ENCODE measurements around the gene ACAP3. TPM values are rescaled to one million over a fixed set of nuclear protein-coding genes. Genes with fewer than 3 reads are reported as not detected.

Gene ACAP3
- polyA plus RNA-seq, 2 of the 4 experiments (the other 2 are of a cell fraction): 6.6 to 24.2 TPM

- no peak overlapping the region for H3K4me3 ChIP-seq
- H3K27ac ChIP-seq: no peak overlapping the region
- ATAC-seq (no peak), FAIRE-seq (no peak), DNase-seq (ENCODE audit: low read depth in 1 of 2, low spot score in 1 of 2) (no peak)
- ChIA-PET CTCF (interaction anchor here (0.7 to 1.2 kb wide), 2 partner anchors 18 to 284 kb away, joined by 4 read pairs; no protein-coding TSS in a partner anchor), POLR2A (no interaction called here)
- 87% methylated on average over 9 of the region's 13 CpGs for WGBS (ENCODE audit: missing lambda C conversion rate)
- H3K9me3 ChIP-seq: no peaks in the 10 kb centered on the region
- peaks cover 17% of the 10 kb centered on the region for H3K4me1 ChIP-seq
- no peak overlapping the region for H3K4me2 ChIP-seq
- TF ChIP-seq PBX3 (IDR thresholded peaks at IDR 0.05): no peak
- TF ChIP-seq BCL3 (IDR thresholded peaks at IDR 0.05): no peak
- no peak for TF ChIP-seq ZNF302 (CRISPR knock-in tag; IDR thresholded peaks at IDR 0.05)
- no peak for TF ChIP-seq NFE2L2 (conservative IDR thresholded peaks at IDR 0.05; ENCODE audit: low read length)
- TF ChIP-seq TFCP2L1 (CRISPR knock-in tag; IDR thresholded peaks at IDR 0.05): no peak
- no peak for TF ChIP-seq SMC3 (IDR thresholded peaks at IDR 0.05)
- no peak for TF ChIP-seq CBX2 (IDR thresholded peaks at IDR 0.05; ENCODE audit: borderline replicate concordance, low read depth)
- TF ChIP-seq TP53 (CRISPR knock-in tag; IDR thresholded peaks at IDR 0.05): no peak
- TF ChIP-seq CHD4 (IDR thresholded peaks at IDR 0.05; ENCODE audit: borderline replicate concordance): no peak
- TF ChIP-seq E2F6 (IDR thresholded peaks at IDR 0.05; ENCODE audit: borderline replicate concordance, low read depth): no peak
- TF ChIP-seq FOXS1 (CRISPR knock-in tag; IDR thresholded peaks at IDR 0.05): no peak
- no peak for TF ChIP-seq USF2 (IDR thresholded peaks at IDR 0.05)
Observed at GRCh38 chr1:1268284-1268682, 39.4 kb downstream of the ACAP3 start.

GRCh38 chr1:1267488-1268283 lies 40.0 kb downstream of the ACAP3 start:
- Histone ChIP-seq H3K27ac (no peak overlapping the region), H3K4me1 (peaks cover 17% of the 10 kb centered on the region), H3K4me2 (no peak overlapping the region), H3K4me3 (no peak overlapping the region), H3K9me3 (no peaks in the 10 kb centered on the region)
- ChIA-PET POLR2A (no interaction called here), CTCF (interaction anchor here (0.7 to 1.2 kb wide), 3 partner anchors 17 to 283 kb away, joined by 4 to 6 read pairs (median 4); no protein-coding TSS in a partner anchor)
- WGBS (ENCODE audit: missing lambda C conversion rate): 97% methylated on average over 27 of the region's 39 CpGs
- ATAC-seq: peak in 1 of 2 experiments; percentile 40; a peak in 1 of 6 replicates
- no peak for FAIRE-seq
- TF ChIP-seq ZSCAN20 (CRISPR knock-in tag; IDR thresholded peaks at IDR 0.05): no peak
- TF ChIP-seq ATOH8 (CRISPR knock-in tag; IDR thresholded peaks at IDR 0.05; ENCODE audit: low read depth): no peak
- TF ChIP-seq ZNF302 (CRISPR knock-in tag; IDR thresholded peaks at IDR 0.05): no peak
- no peak for TF ChIP-seq BHLHE40 (IDR thresholded peaks at IDR 0.05; ENCODE audit: low read depth, low read length)
- no peak for TF ChIP-seq ELK1 (IDR thresholded peaks at IDR 0.05; ENCODE audit: low read depth, low read length)
- no peak for TF ChIP-seq FOSL2 (IDR thresholded peaks at IDR 0.05)
- TF ChIP-seq FOSL2 (CRISPR knock-in tag; IDR thresholded peaks at IDR 0.05): no peak
- no peak for TF ChIP-seq TP53 (CRISPR knock-in tag; IDR thresholded peaks at IDR 0.05)
- no peak for TF ChIP-seq BCL3 (IDR thresholded peaks at IDR 0.05)
- no peak for TF ChIP-seq RNF2 (IDR thresholded peaks at IDR 0.05; ENCODE audit: borderline replicate concordance, low read depth)
- no peak for TF ChIP-seq FOSB (CRISPR knock-in tag; IDR thresholded peaks at IDR 0.05)
- TF ChIP-seq ZC3H11A (IDR thresholded peaks at IDR 0.05): no peak
- TF ChIP-seq HOXA7 (CRISPR knock-in tag; IDR thresholded peaks at IDR 0.05): no peak
- TF ChIP-seq FOXS1 (CRISPR knock-in tag; IDR thresholded peaks at IDR 0.05): no peak
- DNase-seq (ENCODE audit: low read depth in 1 of 2, low spot score in 1 of 2): no peak
